GM19099 (cell line): ENCODE results near the gene TSHZ2.

ENCODE experiments used
- POLR2A ChIP-seq: IDR thresholded peaks from 3 replicates; pipeline ENCODE4 v1.6.1; 2011; ENCODE audit warnings: low read depth; ENCODE audit not compliant: insufficient read length; ENCODE audit errors: extremely low read depth

TSHZ2 gene

GRCh38 chr20:53210931-53211330 lies 238.8 kb downstream of the TSHZ2 start:
- no peak for TF ChIP-seq POLR2A

- TF ChIP-seq POLR2A, result no peak
Observed at GRCh38 chr20:53212018-53212417, 239.9 kb downstream of the TSHZ2 start.

GRCh38 chr20:53214392-53214791 lies 242.2 kb downstream of the TSHZ2 start:
- no peak for TF ChIP-seq POLR2A

GRCh38 chr20:53215166-53215565 lies 243.0 kb downstream of the TSHZ2 start:
- no peak for TF ChIP-seq POLR2A

GRCh38 chr20:53216478-53216855 lies 244.3 kb downstream of the TSHZ2 start:
- TF ChIP-seq POLR2A, result no peak

- no peak for TF ChIP-seq POLR2A
Observed at GRCh38 chr20:53216856-53217576, 244.9 kb downstream of the TSHZ2 start.

GRCh38 chr20:53220482-53221307 lies 248.5 kb downstream of the TSHZ2 start:
- TF ChIP-seq POLR2A, result no peak

- TF ChIP-seq POLR2A, result no peak
Observed at GRCh38 chr20:53221731-53222130, 249.6 kb downstream of the TSHZ2 start.

- TF ChIP-seq POLR2A, result no peak
Observed at GRCh38 chr20:53222416-53222815, 250.3 kb downstream of the TSHZ2 start.

- no peak for TF ChIP-seq POLR2A
Observed at GRCh38 chr20:53222932-53223331, 250.8 kb downstream of the TSHZ2 start.

GRCh38 chr20:53223626-53224172 lies 251.5 kb downstream of the TSHZ2 start:
- no peak for TF ChIP-seq POLR2A

GRCh38 chr20:53224851-53225250 lies 252.7 kb downstream of the TSHZ2 start:
- no peak for TF ChIP-seq POLR2A

- no peak for TF ChIP-seq POLR2A
Observed at GRCh38 chr20:53226826-53227225, 254.7 kb downstream of the TSHZ2 start.

GRCh38 chr20:53227523-53227922 lies 255.4 kb downstream of the TSHZ2 start:
- TF ChIP-seq POLR2A, result no peak

GRCh38 chr20:53231061-53231460 lies 258.9 kb downstream of the TSHZ2 start:
- TF ChIP-seq POLR2A, result no peak

- no peak for TF ChIP-seq POLR2A
Observed at GRCh38 chr20:53237461-53237860, 265.3 kb downstream of the TSHZ2 start.
